8988T (cell line): ENCODE data around the gene CDH13.

ENCODE experiments used
- DNase-seq: peaks from one replicate; pipeline ENCODE4 v3.0.0; 2011

CDH13 gene

GRCh38 chr16:83010776-83011720 lies 384.3 kb downstream of the CDH13 start:
- no peak for DNase-seq

GRCh38 chr16:83011939-83012338 lies 385.2 kb downstream of the CDH13 start:
- no peak for DNase-seq

GRCh38 chr16:83013071-83013470 lies 386.3 kb downstream of the CDH13 start:
- DNase-seq, result no peak

- DNase-seq, result no peak
Measured at GRCh38 chr16:83019963-83020362, 393.2 kb downstream of the CDH13 start.

GRCh38 chr16:83021045-83021444 lies 394.3 kb downstream of the CDH13 start:
- no peak for DNase-seq

GRCh38 chr16:83021746-83022145 lies 395.0 kb downstream of the CDH13 start:
- DNase-seq, result no peak

GRCh38 chr16:83023011-83023410 lies 396.2 kb downstream of the CDH13 start:
- no peak for DNase-seq

- no peak for DNase-seq
Measured at GRCh38 chr16:83023640-83024039, 396.9 kb downstream of the CDH13 start.

GRCh38 chr16:83027973-83028372 lies 401.2 kb downstream of the CDH13 start:
- DNase-seq, result no peak

GRCh38 chr16:83029467-83029866 lies 402.7 kb downstream of the CDH13 start:
- DNase-seq, result no peak

GRCh38 chr16:83031524-83031923 lies 404.8 kb downstream of the CDH13 start:
- no peak for DNase-seq

GRCh38 chr16:83037102-83037501 lies 410.3 kb downstream of the CDH13 start:
- no peak for DNase-seq

GRCh38 chr16:83037884-83038283 lies 411.1 kb downstream of the CDH13 start:
- no peak for DNase-seq

GRCh38 chr16:83040174-83040573 lies 413.4 kb downstream of the CDH13 start:
- no peak for DNase-seq

- DNase-seq, result no peak
Measured at GRCh38 chr16:83044589-83044988, 417.8 kb downstream of the CDH13 start.

GRCh38 chr16:83045790-83046189 lies 419.0 kb downstream of the CDH13 start:
- DNase-seq, result no peak

GRCh38 chr16:83046664-83047063 lies 419.9 kb downstream of the CDH13 start:
- no peak for DNase-seq

GRCh38 chr16:83051451-83051850 lies 424.7 kb downstream of the CDH13 start:
- DNase-seq, result no peak

- no peak for DNase-seq
Measured at GRCh38 chr16:83054283-83054682, 427.5 kb downstream of the CDH13 start.

GRCh38 chr16:83058376-83058775 lies 431.6 kb downstream of the CDH13 start:
- no peak for DNase-seq

GRCh38 chr16:83059237-83059636 lies 432.5 kb downstream of the CDH13 start:
- DNase-seq, result no peak

- no peak for DNase-seq
Measured at GRCh38 chr16:83066011-83066410, 439.2 kb downstream of the CDH13 start.

- no peak for DNase-seq
Measured at GRCh38 chr16:83066881-83067280, 440.1 kb downstream of the CDH13 start.

- no peak for DNase-seq
Measured at GRCh38 chr16:83068686-83069085, 441.9 kb downstream of the CDH13 start.
